Activated T-helper 9 cell treated with anti-CD3 and anti-CD28 coated beads, Interleukin-2, amount 50 U/mL, for 16 hours (primary cell): ENCODE measurements around the gene CRYL1.

Source experiments
- DNase-seq: peaks from one replicate; pipeline ENCODE4 v3.0.0-alpha.2; 2020; ENCODE audit warnings: low read depth

CRYL1 gene

DNA sequence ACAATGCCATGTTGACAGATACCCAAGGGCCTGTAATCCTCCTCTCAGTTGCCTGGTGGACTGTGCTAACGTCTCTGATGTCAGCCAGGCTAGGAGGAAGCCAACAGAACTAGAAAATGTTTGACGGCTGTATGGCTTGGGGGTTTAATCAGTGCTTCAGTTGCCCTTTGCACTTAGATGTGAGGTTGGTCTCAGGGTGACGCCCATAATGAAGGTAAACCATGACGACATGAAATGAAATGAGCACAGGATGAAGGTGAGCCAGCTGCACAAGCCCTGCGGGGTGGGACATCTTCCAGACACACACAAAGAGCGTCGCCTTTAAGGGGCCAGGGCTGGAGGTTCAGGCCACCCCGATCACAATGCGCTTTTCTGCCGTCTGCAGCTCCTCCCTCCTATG is 127.2 kb downstream of the CRYL1 start:
- no peak for DNase-seq

DNA sequence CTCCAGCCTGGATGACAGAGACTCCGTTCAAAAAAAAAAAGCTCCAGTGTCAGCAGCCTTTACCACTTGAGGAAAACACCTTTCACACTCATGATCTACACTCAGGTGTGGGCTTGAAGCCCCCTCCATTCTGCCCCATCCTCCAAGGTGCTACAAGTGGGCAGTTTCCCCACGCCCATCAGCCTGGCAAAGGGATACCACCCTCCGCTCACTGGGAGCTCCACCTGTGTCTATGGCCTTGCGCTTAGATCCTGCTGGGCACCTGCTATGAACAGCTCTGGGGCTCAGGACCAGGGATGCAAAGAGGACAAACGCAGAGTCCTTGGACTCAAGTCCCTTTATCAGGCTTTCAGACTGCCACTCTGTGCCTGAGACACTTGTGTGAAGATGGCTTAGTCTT is 127.8 kb downstream of the CRYL1 start:
- no peak for DNase-seq

DNA sequence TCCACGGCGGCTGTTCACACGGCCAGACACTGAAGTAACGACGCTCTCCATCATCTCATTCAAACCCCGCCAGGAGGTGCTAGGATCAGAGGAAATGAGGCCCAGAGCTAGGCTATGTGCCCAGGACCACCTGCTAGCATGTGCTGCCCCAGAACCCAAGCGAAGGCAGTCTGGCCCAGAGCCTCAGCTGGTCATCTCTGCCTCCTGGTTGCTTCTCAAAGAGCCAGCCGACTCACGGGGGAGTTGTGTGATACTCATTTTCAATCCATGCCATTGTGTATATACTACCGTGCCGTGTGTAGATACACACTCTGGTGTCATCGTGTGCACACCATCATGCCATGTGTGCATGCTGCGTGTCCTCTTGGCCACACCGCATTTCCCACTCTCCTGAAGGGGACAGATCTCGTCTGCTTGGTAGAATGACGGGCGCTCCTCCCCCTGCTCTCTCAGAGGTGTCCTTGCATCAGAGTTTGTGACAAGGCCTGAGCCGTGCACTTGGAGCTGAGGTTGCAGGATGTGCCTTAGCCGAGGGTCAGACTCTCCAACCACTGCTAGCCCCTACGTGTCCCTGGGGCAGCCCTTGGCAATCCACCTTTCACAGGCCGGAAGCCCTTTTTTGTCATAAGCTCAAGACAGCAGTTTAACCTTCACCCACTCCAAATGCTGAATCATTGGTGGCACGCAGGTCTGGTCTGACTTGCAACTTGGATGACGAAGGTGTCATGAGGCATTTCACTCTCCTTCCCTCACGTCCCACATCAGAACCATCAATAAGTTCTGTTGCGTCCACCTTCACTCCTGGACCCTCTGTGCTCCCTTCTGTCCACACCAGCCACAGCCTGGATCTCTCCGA is 130.4 kb downstream of the CRYL1 start:
- no peak for DNase-seq

DNA sequence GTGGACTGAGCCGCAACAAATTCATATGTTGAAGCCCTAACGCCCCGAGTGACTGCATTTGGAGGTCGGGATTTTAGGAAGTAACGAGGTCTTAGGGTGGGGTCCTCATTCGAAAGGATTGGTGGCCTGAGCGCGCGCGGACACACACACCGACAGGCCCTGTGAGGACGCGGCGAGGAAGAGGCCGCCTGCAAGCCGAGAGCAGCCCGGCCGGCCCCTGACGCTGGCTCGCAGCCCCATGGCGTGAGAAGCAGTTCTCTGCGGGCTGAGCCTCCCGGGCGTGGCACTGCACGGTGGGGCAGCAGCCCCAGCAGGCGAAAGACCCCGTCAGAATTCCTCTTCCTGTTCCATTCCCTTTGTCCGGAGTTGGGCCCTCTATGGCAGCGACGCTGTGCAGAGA is 131.2 kb downstream of the CRYL1 start:
- DNase-seq = no peak

DNA sequence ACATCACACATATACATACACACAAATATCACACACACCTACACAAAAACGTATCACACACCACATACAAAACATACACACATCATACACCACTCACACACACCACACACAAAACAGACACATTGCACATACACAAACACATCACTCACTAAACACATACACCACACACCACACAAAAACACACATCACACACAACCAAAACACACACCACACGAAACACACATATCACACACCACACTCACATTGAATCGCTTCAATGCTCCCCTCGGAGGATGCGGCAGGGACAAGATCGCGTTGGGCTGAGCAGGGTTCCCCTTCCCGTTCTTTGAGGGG is 131.5 kb downstream of the CRYL1 start:
- DNase-seq = no peak

DNA sequence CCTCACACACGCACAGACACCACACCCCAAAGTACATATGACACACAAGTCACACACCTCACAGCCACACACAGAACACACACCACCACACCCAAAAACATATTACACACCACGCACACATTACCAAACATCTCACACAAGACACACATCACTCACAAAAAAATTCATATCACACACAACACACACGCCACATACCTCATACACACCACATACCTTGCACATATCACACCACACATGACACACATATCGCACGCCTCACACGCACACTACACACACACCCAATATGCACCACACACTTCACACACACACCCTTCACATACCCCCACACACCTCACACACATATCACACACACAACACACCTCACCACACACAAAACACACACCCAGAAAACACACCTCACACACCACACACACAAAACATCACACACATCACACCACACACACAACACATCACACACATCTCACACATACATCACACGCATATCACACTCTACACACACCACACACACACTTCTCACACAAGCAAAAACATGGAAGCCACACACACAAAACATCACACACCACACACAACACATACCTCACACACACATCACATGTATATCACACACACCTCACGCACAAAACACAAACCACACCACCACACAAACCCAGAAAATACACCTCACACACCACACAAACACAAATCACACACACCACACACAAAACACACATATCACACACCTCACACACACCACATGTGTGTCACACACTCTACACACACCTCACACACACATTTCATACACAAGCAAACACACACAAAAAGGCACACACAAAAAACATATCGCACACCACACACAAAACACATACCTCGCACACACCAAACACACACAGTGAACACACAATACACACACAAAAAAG is 132.1 kb downstream of the CRYL1 start:
- DNase-seq = no peak

DNA sequence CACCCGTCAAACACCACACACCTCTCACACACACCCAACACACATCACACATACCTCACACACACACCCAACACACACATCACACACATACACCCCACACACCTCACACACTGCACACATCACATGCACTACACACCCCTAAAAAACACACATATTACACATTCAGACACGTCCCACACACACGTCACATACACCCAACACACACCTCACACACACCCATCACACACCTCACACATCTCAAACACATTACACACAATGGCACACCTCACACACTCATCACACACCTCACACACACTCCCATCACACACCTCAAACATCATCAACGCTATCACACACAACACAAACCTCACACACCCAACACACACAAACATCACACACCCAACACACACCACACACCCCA is 133.1 kb downstream of the CRYL1 start:
- no peak for DNase-seq

DNA sequence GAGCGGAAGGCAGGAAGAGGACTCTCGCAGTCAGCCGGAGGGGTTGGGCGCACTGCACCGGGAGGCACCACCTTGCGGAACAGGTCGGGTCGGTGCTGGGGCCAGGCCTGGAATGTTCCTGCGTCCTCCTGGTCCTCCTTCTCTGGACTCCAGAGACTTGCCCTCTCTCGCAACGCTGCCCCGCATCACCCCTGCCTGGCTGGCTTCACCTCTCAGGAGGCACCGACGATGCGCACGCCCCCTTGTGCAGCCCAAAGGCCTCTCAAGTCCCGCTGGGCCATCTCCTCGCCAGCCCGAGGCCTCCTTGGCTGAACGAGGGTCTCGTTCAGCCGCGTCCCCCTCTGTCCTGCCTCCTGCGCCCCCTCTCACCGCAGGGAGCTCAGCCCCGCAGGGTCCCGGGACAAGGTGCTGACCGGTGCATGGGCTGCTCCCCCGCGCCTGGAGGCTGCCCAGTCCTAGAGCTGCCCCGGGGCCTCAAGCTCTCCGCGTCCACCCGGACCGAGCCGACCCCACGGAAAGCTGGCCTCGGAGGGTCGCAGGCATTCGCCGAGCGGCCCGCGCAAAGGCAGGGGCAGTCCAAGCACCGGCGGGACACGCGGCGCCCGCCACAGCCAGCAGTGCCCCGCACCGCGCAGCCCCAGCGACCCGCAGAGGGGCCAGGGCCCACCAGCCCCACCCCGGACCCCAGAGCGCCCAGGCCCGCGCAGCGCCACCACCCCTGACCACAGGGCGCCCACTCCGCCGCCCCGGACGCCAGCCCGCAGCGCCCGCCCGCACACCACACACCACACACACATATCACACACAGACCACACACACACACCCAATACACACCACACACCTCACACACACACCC is 133.8 kb downstream of the CRYL1 start:
- no peak for DNase-seq

DNA sequence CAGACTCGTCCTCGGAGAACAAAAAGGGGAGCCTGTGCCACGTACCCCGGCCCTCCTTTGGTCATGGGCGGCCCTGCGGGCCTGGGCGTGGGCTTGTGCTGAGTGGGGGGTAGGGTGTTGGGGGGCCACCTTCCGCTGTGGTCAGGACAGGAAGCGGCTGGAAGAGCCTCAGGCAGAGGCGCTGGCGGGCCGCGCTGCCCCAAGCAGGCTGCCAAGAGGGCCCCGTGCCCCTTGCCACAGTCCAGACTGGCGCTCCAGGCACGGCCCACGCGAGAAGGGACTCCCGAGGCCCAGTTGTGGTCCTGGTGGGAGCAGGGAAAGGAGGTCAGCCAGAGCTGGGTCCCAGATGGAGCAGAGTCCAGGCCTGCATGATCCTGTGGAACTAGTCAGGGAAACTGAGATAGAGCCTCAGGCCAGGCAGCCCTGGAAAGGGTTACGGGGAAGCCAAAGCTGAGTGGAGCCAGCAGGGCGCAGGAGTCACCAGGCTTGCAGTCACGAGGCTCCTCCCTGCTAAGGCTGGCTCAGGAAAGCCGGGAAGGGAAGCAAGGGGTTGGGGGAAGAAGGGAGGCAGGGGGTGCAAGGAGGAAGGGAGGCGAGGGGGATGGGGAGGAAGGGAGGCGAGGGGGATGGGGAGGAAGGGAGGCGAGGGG is 135.0 kb downstream of the CRYL1 start:
- DNase-seq = no peak

DNA sequence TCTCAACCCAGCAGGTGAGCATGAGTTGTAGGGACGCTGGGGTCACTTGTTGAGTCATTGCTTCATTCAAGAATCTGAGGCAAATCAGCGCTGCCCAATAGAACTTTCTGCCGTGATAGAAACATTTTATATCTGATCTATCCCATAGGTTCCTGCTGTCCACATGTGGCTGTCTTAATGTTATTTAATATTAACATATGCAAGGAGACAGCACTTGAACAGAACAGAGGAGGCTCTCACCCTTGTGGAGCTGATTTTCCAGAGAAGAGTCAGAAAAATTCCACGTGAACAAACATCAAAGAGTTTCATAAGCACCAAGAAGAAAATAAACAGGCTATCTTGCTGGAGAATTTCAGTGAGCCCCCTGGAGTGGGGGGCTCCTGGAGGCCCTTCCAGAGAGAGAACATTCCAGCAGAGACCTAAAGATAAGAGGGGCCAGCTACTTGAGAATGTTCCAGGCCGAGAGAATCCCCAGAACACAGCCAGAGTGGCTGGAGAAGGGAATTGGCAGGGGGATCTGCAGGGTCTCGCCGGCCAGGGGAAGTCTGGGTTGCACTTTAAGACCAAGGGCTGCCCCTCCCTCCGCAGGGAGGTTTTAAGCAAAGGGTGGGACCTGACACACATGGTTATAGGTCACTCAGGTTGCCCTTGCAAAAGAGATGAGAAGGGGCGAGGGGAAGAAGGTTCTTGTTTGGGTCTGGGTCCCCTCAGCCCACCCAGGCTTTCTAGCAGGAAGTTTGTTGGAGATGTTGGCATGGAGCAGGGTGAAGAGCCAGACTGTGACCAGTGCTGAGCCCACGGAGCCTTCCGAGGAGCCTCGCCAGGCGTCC is 135.7 kb downstream of the CRYL1 start:
- no peak for DNase-seq

DNA sequence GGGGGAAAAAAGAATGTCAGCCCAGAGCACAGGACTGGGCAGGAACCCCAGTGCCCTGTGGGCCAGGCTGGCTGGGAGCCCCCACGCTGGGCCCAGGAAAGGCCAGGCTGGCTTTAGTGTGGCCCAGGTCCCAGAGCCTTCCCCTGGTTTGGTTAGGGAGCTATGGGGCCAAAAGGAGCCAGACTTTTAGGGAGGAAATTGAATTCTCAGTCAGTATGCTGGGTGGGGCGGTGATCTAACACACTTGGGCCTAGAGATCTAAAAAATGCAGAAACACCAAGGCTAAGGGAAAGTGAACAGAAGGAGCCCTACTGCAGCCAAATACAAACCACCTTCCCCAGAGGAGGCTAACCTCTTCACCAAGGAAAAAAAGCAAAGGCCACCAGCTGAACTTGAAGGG is 137.5 kb downstream of the CRYL1 start:
- no peak for DNase-seq

DNA sequence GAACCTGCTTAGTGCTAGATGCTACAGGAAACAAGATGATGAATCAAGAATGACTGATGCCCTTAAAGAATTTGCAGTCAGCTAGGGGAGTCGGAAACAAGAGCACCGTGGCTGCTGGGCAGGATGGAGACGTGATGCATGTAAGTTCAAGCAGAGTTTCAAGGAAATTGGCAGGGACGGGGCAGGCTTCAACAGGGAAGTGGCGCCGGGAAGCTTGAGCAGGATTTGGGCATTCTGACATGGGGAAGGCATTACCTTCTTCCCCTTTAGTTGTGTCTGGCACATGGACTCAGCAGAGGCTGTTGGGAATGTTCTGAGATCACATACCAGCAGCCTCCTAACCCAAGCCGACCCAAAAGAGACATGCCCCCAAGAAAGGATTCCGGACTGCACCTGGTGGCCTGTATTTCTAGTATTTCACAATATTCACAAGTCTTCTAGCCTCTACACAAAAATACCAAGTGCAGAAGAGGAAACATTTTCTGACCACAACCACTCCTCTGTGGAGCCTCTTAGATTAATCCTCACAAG is 138.2 kb downstream of the CRYL1 start:
- DNase-seq = no peak

DNA sequence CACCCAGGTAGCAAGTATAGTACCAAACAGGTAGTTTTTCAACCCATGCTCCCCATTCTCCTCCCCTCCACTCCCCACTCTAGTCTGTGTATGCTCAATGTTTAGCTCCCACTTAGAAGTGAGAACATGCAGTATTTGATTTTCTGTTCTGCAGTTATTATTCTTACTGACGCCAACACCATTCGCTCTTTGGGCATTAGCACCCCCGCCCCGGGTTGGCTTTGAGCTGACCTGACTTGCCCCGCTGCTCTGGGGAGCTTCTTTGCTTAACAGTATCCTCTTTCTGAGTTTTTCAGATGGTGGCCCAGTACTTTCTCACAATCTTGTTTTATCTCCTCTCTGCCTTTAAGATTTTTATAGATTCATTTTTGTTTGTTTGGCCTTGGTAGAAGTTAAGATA is 138.7 kb downstream of the CRYL1 start:
- no peak for DNase-seq

DNA sequence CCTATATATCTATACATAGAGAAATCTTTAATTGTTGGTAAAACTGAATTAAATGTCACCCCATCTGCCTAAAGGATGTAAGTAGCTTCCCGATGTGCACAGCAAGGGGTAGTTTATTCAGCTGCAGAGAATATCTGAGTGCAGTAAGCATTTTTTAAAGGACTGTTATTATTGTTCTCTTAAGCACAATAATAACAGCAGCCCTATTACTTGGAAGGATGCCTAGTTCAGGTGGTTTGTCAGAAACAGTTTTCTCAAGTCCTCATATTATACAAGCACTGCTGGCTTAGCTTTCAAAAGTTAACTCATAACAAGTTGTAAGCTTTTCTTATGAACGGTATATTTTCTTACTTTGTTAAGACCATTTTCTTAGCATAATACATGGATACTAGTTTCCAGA is 142.6 kb downstream of the CRYL1 start:
- DNase-seq = no peak

DNA sequence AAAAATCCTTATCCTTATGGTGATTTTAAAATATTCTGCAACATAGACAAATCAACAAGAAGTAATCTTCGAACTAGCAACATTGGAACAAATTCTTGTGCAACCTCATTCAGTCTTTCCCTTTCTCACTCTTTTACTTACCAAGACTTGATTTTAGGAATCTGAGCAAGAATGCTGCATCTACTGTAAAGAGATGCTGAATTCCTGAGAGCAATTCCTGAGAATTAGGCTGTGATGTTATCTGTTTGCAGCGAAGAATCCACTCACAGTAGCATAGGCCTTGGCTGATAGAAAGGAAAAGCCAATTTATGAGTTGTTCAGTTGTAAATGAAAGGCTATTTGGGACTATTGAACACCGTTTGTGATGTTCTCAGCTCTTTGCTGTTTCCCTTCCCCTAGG is 144.3 kb downstream of the CRYL1 start:
- DNase-seq = no peak

DNA sequence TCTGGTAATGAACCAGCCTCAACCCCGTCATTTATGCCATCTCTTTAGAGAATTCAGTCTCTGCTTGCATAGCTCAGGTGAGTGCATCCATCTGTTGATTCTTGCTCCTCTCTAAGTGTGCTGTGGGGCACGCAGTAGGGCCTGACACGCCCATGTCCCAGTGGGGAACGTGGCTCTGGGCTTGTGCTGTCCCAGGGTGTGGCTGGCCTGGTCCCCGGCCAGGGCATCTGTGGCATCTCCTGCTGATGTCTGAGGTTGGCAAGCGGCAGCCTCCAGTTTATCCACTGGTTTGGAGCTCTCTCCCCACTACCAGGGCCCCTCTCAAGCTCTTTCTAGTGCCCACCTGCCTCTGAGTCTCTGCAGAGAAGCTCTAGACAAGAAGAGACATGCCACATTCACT is 146.9 kb downstream of the CRYL1 start:
- no peak for DNase-seq

DNA sequence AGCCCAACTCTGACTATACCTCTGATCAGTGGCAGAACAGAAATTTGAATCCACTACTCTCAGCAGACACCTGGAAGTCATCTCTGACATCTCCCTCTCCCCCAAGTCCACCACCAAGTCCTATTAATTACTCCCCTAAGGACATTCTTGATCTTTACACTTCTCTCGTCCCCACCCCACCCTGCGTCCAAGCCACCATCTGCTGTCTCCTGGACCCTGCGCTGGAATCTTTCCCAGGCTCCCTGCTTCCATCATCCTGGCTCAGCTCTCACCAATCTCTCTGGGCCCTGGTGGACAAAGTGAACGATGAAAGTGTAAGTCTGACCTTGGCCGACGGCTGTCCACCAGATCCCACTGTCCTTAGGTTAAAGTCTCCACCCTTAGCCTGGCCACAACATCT is 147.9 kb downstream of the CRYL1 start:
- no peak for DNase-seq

DNA sequence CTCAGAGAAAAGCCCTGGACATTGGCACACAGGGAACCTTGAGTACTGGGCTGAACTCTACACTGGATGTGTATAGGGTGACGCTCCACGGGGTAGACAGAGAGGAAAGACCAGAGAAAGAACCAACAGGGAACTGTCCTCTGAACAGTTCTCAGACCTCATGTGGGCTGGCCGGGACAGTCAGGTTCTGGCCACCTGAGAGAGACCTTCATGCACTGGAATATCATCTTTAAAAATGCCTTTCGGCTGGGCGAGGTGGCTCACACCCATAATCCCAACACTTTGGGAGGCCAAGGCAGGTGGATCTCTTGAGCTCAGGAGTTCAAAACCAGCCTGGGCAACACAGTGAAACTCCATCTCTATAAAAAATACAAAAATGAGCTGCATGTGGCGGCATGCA is 149.8 kb downstream of the CRYL1 start:
- no peak for DNase-seq

DNA sequence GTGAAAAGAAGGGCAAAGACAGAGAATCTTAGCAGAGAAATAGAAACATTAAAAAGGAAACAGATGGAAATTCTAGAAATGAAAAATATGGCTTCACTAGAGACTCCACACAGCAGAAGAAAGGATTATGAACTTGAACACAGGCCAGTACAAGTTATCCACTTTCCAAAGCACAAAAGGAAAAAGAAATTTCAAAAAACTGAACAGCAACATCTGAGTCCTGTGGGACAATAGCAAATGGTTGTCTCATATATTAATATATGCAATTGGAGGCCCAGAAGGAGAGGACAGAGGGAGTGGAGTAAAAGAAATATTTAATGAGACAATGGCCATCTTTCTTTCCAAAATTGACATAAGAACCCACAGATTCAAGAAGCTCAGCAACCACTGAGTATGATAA is 151.8 kb downstream of the CRYL1 start:
- DNase-seq = no peak

DNA sequence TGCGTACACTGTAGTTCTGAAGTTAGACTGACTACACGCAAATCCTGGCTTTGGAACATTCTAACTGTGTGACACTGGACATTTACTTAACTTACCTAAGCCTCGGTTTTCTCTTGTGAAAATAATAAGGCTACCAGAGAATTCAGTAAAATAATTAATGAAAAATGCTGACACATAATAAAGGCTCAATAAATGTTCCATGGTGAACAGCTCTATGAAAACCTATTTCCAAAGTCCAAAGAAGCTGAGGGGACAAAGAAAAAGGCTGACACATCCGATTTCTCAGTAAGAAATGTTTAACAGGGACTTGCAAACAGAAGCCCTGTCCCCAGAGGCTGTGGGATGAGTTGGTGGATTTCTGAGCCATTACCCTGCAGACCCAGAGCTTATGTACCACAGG is 153.8 kb downstream of the CRYL1 start:
- DNase-seq = no peak
